Measurements from ENCODE around the gene ALPI. TPM values are rescaled to one million over a fixed set of nuclear protein-coding genes. Genes with fewer than 3 reads are reported as not detected.

The ALPI gene
- total RNA-seq, 2 donors from 2014 or later, result not detected

GRCh38 chr2:232505856-232506255, 49.9 kb downstream of the ALPI start:
- H3K9me3 Mint-ChIP-seq, result no peaks in the 10 kb centered on the region
- peak; percentile 69 for DNase-seq
- H3K27me3 Mint-ChIP-seq (ENCODE audit: insufficient read depth), result peaks cover 46% of the 10 kb centered on the region
- no peak overlapping the region for H3K4me3 Mint-ChIP-seq
- Histone ChIP-seq H3K9me3 (ENCODE audit: control insufficient read depth, low read length) (no peaks in the 10 kb centered on the region), H3K27ac (ENCODE audit: low read depth, low read length) (no peak overlapping the region), H3K27me3 (ENCODE audit: control insufficient read depth, insufficient read depth, low read length, poor library complexity, severe bottlenecking) (peaks cover 58% of the 10 kb centered on the region), H3K36me3 (ENCODE audit: control insufficient read depth, insufficient read depth, low read length) (no peaks in the 10 kb centered on the region), H3K4me1 (ENCODE audit: control insufficient read depth, insufficient read depth, low read length) (peaks cover 3% of the 10 kb centered on the region), H3K9ac (ENCODE audit: extremely low read depth, low read length, poor library complexity, severe bottlenecking) (no peak overlapping the region), H3K4me3 (ENCODE audit: low read length) (no peak overlapping the region)
- H3K4me1 Mint-ChIP-seq, result peaks cover 4% of the 10 kb centered on the region
- no peak overlapping the region for H3K27ac Mint-ChIP-seq
- no peak for TF ChIP-seq CTCF (conservative IDR thresholded peaks at IDR 0.05)
- WGBS, 2 experiments (ENCODE audit: insufficient coverage in 1 of 2, insufficient read length in 1 of 2), result 37 to 43% methylated on average over 6 to 10 of the region's 10 CpGs
- no peaks in the 10 kb centered on the region for H3K36me3 Mint-ChIP-seq (ENCODE audit: low read depth)

GRCh38 chr2:232506709-232507108, 50.8 kb downstream of the ALPI start:
- 91 to 100% methylated on average over 1 to 4 of the region's 4 CpGs for WGBS, 2 experiments (ENCODE audit: insufficient coverage in 1 of 2, insufficient read length in 1 of 2)
- H3K9ac ChIP-seq (ENCODE audit: extremely low read depth, low read length, poor library complexity, severe bottlenecking), result no peak overlapping the region
- no peak for TF ChIP-seq CTCF (conservative IDR thresholded peaks at IDR 0.05)
- DNase-seq, result no peak
- no peak overlapping the region for H3K4me3 ChIP-seq (ENCODE audit: low read length)
- peaks cover 45% of the 10 kb centered on the region for H3K27me3 Mint-ChIP-seq (ENCODE audit: insufficient read depth)
- H3K9me3 Mint-ChIP-seq, result no peaks in the 10 kb centered on the region
- no peak overlapping the region for H3K27ac Mint-ChIP-seq
- no peaks in the 10 kb centered on the region for H3K36me3 ChIP-seq (ENCODE audit: control insufficient read depth, insufficient read depth, low read length)
- H3K4me1 ChIP-seq (ENCODE audit: control insufficient read depth, insufficient read depth, low read length), result peaks cover 3% of the 10 kb centered on the region
- peaks cover 4% of the 10 kb centered on the region for H3K4me1 Mint-ChIP-seq
- no peaks in the 10 kb centered on the region for H3K36me3 Mint-ChIP-seq (ENCODE audit: low read depth)
- no peak overlapping the region for H3K27ac ChIP-seq (ENCODE audit: low read depth, low read length)
- H3K27me3 ChIP-seq (ENCODE audit: control insufficient read depth, insufficient read depth, low read length, poor library complexity, severe bottlenecking), result peaks cover 54% of the 10 kb centered on the region
- H3K4me3 Mint-ChIP-seq, result no peak overlapping the region
- H3K9me3 ChIP-seq (ENCODE audit: control insufficient read depth, low read length), result no peaks in the 10 kb centered on the region

GRCh38 chr2:232508251-232508650, 52.3 kb downstream of the ALPI start:
- peak; percentile 68 for DNase-seq
- 85 to 96% methylated on average over 4 to 7 of the region's 7 CpGs for WGBS, 2 experiments (ENCODE audit: insufficient coverage in 1 of 2, insufficient read length in 1 of 2)
- peak; percentile 67 for TF ChIP-seq CTCF (conservative IDR thresholded peaks at IDR 0.05)
- Mint-ChIP-seq H3K36me3 (ENCODE audit: low read depth) (no peaks in the 10 kb centered on the region), H3K4me3 (no peak overlapping the region), H3K4me1 (no peaks in the 10 kb centered on the region), H3K27me3 (ENCODE audit: insufficient read depth) (peaks cover 38% of the 10 kb centered on the region), H3K27ac (no peak overlapping the region), H3K9me3 (no peaks in the 10 kb centered on the region)
- no peak overlapping the region for H3K4me3 ChIP-seq (ENCODE audit: low read length)
- peaks cover 44% of the 10 kb centered on the region for H3K27me3 ChIP-seq (ENCODE audit: control insufficient read depth, insufficient read depth, low read length, poor library complexity, severe bottlenecking)
- no peak overlapping the region for H3K9ac ChIP-seq (ENCODE audit: extremely low read depth, low read length, poor library complexity, severe bottlenecking)
- H3K4me1 ChIP-seq (ENCODE audit: control insufficient read depth, insufficient read depth, low read length), result no peaks in the 10 kb centered on the region
- no peaks in the 10 kb centered on the region for H3K9me3 ChIP-seq (ENCODE audit: control insufficient read depth, low read length)
- H3K36me3 ChIP-seq (ENCODE audit: control insufficient read depth, insufficient read depth, low read length), result no peaks in the 10 kb centered on the region
- H3K27ac ChIP-seq (ENCODE audit: low read depth, low read length), result no peak overlapping the region

Other genes with a start within 250 kb of the ALPI start
- gene ALPP, start 77.4 kb upstream of the ALPI start, total RNA-seq, result not detected
- gene ALPG, start 49.3 kb upstream of the ALPI start, total RNA-seq, result not detected
- 1 to 10 TPM; 1.6 to 4.6 TPM for gene ECEL1, start 31.7 kb downstream of the ALPI start, total RNA-seq
- gene PRSS56, start 64.2 kb downstream of the ALPI start, total RNA-seq, result not detected
- gene CHRND, start 70.0 kb downstream of the ALPI start, total RNA-seq, result under 1 TPM in 1 of 2 donors, not detected in 1; 0.11 TPM
- gene CHRNG, start 83.5 kb downstream of the ALPI start, total RNA-seq, result not detected
- 1 to 10 TPM; 6.5 to 6.7 TPM for gene TIGD1, start 94.4 kb downstream of the ALPI start, total RNA-seq
- 100 to 1,000 TPM; 105 to 116 TPM for gene EIF4E2, start 94.5 kb downstream of the ALPI start, total RNA-seq
- gene EFHD1, start 177.5 kb downstream of the ALPI start, total RNA-seq, result 10 to 100 TPM in 1 of 2 donors, 1 to 10 TPM in 1; 6.8 to 12.5 TPM
- gene GIGYF2, start 241.2 kb downstream of the ALPI start, total RNA-seq, result 10 to 100 TPM; 62.5 to 72.3 TPM